Esophagus mucosa (tissue), 1 donor: Measurements from ENCODE around the gene DTNBP1. TPM values are rescaled to one million over a fixed set of nuclear protein-coding genes. Genes with fewer than 3 reads are reported as not detected.

Source experiments
- ATAC-seq: fragments of 200-7000 bp; cut with Tn5 transposase; one replicate; pipeline ENCODE4 v1.9.1; 2020
- total RNA-seq: library from RNA; stranded (reverse); gene quantifications from one replicate; pipeline ENCODE4 v1.2.4, GENCODE V29; 2023
- donor health status: DM: yes; HTN: yes; CAD: no.

The DTNBP1 gene
- total RNA-seq, 1 donor from 2014 or later, result 9.9 TPM

GRCh38 chr6:15476631-15477380 lies 186.0 kb downstream of the DTNBP1 start:
- no peak for ATAC-seq

- no peak for ATAC-seq
These were observed 187.0 kb downstream of the DTNBP1 start for GRCh38 chr6:15475872-15476271.

GRCh38 chr6:15475261-15475660 lies 187.6 kb downstream of the DTNBP1 start:
- ATAC-seq, result no peak

DNA sequence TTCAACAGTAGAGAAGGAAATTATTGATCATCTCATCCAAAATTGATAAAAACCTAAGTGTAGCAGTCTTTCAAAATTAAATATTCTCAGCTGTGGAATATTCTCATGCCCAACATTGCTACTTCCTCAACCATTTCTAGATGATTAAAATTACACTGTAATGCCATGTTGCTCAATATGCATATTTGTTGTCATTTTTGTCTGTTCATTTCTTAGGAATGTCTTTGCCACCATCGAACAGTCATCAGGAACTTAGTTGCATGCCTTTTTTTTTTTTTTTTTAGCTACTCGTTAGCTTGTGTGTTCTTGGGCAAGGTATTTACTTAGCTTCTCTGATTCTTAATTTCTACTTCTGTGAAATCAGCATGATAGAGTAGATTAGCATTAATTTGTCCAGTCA lies 188.6 kb downstream of the DTNBP1 start:
- ATAC-seq, result no peak

GRCh38 chr6:15473741-15474161 lies 189.1 kb downstream of the DTNBP1 start:
- ATAC-seq, result peak; percentile 31

- no peak for ATAC-seq
These were observed 189.7 kb downstream of the DTNBP1 start for GRCh38 chr6:15473174-15473573.
